T-helper 1 cell treated with Interleukin-12 subunit alpha and Interleukin-12 subunit beta and Interleukin-4 antibody, amounts not matched to agents 30 μg/mL and 1 μg/mL, for 36 hours (primary cell): ENCODE results near the gene MCRIP2.

Source experiments
- H3K27ac Mint-ChIP-seq: one replicate; pipeline ENCODE4 v1.8.0; 2021; ENCODE audit warnings: mild to moderate bottlenecking, mixed read lengths
- H3K27me3 Mint-ChIP-seq: one replicate; pipeline ENCODE4 v1.8.0; 2021; ENCODE audit warnings: low read depth, mixed read lengths
- H3K36me3 Mint-ChIP-seq: one replicate; pipeline ENCODE4 v1.8.0; 2021; ENCODE audit warnings: low read depth, mixed read lengths
- H3K4me1 Mint-ChIP-seq: one replicate; pipeline ENCODE4 v1.8.0; 2021; ENCODE audit warnings: low read depth, mixed read lengths
- H3K4me3 Mint-ChIP-seq: one replicate; pipeline ENCODE4 v1.8.0; 2021; ENCODE audit warnings: mild to moderate bottlenecking, moderate library complexity, mixed read lengths
- H3K9me3 Mint-ChIP-seq: one replicate; pipeline ENCODE4 v1.8.0; 2021; ENCODE audit warnings: mixed read lengths

MCRIP2 gene

DNA sequence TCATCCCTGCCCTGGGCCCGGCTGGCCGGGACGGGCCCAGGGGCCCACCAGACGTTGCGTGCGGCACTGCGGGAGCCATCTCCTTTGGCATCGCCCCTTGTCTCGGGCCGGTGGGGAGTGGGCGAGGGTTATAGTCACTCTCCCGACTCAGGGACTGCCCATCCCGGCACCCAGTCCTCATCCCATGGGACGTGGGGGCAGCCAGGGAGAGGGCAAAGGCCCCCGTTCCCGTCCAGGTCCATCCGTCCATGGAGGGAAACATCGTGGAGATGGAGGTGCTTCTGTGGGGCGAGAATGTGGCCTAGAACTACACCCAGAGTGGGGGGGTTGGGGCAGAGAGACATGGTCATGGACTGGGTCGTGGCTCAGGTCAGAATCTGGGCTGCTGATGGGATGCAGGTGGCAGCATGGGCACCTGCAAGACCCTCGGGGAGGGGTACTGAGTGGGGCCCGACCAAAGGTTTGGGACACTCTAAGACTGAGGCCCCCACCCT, 5.1 kb downstream of the MCRIP2 start:
- H3K4me1 Mint-ChIP-seq: peaks cover 13% of the 10 kb centered on the region
- no peaks in the 10 kb centered on the region for H3K36me3 Mint-ChIP-seq
- H3K27me3 Mint-ChIP-seq: no peaks in the 10 kb centered on the region
- no peak overlapping the region for H3K4me3 Mint-ChIP-seq
- H3K9me3 Mint-ChIP-seq: no peaks in the 10 kb centered on the region
- no peak overlapping the region for H3K27ac Mint-ChIP-seq

DNA sequence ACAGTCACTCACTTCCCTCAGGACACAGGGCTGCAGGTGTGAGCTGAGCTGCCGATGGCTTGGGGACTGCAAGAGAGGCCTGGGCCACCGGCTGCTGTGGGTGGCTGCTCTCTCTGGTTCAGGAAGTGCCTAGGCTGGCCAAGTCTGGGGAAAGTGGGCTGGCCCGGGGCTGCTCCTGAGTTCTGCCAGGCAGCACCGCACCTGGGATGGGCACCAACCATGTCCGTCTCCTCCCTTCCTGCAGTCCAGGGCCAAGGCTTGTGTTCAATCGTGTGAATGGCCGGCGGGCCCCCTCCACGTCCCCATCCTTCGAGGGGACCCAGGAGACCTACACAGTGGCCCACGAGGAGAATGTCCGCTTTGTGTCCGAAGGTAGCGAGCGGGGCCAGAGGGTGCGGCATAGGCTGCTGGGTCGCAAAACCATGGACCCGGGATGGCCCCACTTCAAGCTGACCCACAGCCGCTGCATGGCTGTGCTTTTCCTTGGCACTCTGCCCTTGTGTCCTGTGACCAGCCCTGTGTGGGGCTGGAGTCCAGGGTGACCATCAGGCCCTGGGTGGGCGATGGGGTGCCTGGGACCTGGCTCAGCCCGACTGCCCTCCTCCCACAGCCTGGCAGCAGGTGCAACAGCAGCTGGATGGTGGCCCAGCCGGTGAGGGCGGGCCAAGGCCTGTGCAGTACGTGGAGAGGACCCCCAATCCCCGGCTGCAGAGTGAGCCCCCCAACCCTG, 5.7 kb downstream of the MCRIP2 start:
- Mint-ChIP-seq H3K4me3 (no peak overlapping the region), H3K27ac (no peak overlapping the region), H3K36me3 (no peaks in the 10 kb centered on the region), H3K4me1 (peaks cover 13% of the 10 kb centered on the region), H3K27me3 (no peaks in the 10 kb centered on the region), H3K9me3 (no peaks in the 10 kb centered on the region)

DNA sequence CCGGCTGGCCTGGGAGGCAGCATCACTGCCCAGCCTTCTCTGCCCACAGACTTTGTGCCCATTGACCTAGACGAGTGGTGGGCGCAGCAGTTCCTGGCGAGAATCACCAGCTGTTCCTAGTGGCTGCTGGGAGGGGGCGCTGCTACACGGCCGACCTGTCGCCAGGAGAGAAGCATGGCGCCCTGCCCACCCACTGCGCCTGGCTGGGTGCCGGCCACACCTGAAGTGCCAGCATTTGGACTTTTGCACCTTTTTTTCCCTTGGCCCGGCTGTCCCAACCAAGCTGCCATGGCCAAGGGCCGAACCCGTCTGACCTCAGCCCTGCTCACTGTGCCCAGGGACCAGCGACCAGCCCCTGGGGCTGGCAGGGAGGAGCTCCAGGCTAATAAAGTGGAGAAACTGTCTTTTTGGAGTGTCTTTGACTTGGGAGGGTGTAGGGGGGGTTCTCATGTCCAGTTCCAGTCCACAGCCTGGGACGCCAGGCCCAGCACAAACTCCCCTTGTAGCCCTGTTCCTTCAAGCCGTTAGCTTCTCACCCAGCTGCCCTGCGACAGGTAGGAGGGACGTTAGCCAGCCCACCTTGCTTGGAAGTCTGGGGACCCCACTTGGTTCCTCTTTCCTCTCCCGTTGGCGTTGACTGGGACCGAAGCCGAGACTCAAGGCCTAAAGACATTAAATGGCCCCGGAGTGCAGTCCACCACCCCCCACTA, 6.6 kb downstream of the MCRIP2 start:
- Mint-ChIP-seq H3K4me1 (peaks cover 13% of the 10 kb centered on the region), H3K27ac (peak overlapping the region; percentile 49), H3K36me3 (no peaks in the 10 kb centered on the region), H3K27me3 (no peaks in the 10 kb centered on the region), H3K4me3 (peak overlapping the region; percentile 77), H3K9me3 (no peaks in the 10 kb centered on the region)

DNA sequence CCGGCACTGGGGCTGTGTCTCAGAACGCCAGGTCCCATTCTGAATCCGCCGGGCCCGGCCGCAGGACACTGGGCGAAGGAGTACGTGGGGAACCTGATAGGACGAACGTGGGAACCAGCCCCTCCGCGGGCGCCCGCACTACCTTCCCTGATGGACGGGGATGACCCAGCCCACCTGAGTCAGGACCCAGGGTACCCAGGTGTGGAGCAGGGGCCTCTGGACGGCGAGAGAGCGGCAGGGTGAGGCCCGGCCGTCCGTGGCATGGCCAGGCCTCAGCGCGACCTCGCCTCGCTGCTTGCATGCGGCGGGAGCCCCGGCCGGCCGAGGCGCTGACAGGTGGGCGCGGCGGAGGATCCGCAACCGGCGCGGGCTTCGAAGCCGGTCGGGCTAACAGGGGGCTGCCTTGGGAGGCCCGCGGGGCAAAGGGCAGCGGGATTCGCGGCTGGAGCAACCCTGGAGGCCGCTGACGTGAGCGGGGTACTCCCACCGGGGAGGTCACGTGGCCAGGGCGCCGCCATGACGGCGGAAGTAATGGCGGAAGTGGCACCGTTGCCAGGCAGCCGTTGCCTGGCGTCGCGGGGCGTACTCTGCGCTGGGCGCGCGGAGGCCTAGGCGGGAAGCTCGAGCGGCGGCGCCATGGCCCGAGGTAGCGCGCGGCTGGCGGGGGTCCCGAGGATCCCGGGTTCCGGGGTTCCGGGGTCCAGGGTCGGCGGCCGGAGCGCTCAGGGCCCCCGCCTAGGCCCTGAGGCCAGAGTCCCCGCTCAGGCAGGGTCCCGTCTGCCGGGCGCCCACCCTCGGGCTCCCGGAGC, 7.4 kb downstream of the MCRIP2 start, which contains the start of gene WDR90:
Gene WDR90 (plus strand): TSS at position 585 of the 809 bp plus-strand sequence. CDS start 52 bp downstream, at position 637.
- Mint-ChIP-seq H3K4me1 (peaks cover 10% of the 10 kb centered on the region), H3K9me3 (no peaks in the 10 kb centered on the region), H3K36me3 (no peaks in the 10 kb centered on the region), H3K4me3 (peak within 1 kb of the TSS; percentile 77), H3K27me3 (no peaks in the 10 kb centered on the region), H3K27ac (peak within 1 kb of the TSS; percentile 49)

DNA sequence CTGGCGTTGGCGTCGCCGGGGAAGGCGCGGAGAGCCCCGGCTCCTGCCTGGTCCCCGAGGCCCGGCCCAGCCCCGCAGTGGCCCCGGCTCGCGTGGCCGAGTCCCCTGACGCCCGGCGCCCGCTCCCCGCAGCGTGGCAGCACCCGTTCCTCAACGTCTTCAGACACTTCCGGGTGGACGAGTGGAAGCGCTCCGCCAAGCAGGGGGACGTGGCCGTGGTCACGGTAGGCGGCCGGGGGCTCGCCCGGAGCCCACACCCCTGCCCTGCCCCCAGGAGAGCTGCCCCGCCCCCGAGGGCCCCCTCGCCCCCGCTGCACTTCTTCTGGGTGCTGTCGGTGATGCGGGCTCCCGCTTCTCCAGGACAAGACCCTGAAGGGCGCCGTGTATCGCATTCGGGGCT, 8.0 kb downstream of the MCRIP2 start:
- Mint-ChIP-seq H3K9me3 (no peaks in the 10 kb centered on the region), H3K4me1 (peaks cover 6% of the 10 kb centered on the region), H3K27ac (no peak overlapping the region), H3K4me3 (peak overlapping the region; percentile 67), H3K36me3 (no peaks in the 10 kb centered on the region), H3K27me3 (no peaks in the 10 kb centered on the region)

DNA sequence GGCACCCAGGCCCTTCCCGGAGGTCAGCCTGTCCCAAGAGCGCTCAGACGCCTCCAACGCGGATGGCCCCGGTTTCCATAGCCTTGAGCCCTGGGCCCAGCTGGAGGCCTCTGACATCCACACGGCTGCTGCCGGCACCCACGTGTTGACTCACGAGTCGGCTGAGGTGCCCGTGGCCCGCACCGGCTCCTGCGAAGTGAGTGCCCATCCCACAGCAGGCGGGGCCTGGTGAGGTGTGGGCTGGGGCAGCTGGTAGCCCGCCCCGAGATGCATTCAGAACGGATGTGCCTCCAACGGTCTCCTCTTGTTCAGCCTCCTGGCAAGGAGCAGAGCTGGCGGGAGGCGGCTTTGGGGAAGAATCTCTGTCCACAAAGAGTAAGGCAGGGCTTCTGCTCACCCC, 10.2 kb downstream of the MCRIP2 start:
- H3K4me1 Mint-ChIP-seq: peaks cover 5% of the 10 kb centered on the region
- no peaks in the 10 kb centered on the region for H3K27me3 Mint-ChIP-seq
- H3K4me3 Mint-ChIP-seq: no peak overlapping the region
- no peaks in the 10 kb centered on the region for H3K9me3 Mint-ChIP-seq
- no peak overlapping the region for H3K27ac Mint-ChIP-seq
- H3K36me3 Mint-ChIP-seq: no peaks in the 10 kb centered on the region

DNA sequence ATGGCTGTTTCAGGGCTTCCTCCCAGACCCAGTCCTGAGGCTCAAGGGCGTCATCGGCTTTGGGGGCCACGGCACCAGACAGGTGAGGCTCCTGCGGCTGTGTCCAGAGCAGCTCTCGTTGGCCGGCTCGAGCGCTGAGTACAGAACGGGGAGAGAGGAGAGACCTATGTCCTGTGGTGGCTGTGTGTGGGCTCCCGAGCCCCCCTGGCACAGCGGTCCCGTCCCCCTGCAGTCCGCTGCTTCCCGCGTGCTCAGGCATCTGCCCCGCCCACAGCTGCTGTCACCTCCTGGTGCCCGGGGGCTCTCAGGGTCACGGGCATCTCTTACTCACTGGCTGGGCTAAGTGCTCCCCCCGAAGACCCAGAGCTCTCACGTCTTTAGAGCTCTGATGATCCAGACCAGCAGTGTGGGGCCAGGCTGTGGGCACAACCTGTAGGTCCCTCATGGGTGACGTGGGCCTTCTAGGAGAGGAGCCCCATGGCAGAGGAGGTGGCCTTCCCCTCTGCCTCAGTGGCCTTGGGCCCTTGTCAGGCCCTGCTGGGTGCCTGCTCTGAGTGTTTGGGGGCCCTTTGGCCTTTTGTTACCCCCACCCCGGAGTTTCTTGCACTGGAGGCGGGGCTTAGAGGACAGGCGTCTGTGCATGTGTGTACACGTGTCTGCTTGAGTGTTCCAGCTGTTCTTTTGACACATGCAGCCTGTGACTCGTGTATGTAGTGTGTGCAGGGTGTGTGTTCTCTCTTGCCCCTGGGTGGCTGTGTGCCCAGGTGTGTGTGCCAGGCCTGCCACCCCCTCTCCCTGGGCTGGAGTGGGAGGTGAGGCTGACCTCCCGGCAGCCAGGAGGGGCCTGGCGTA, 11.1 kb downstream of the MCRIP2 start:
- Mint-ChIP-seq H3K27me3 (no peaks in the 10 kb centered on the region), H3K27ac (no peak overlapping the region), H3K4me3 (no peak overlapping the region), H3K4me1 (peaks cover 5% of the 10 kb centered on the region), H3K36me3 (no peaks in the 10 kb centered on the region), H3K9me3 (no peaks in the 10 kb centered on the region)

DNA sequence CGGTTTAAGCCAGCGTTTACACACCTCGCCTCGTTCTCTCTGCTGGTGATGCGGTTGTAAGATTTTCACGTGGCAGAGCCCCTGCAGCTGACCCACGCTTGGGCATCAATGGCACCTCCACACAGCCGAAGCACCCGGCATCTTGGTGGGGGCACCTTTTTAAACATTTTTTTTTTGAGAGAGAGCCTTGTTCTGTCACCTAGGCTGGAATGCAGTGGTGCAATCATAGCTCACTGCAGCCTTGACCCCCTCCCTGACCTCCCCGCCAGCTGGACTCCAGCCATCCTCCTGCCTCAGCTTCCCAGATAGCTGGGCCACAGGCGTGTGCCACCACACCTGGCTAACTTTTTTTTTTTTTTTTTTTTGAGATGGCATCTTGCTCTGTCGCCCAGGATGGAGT, 12.4 kb downstream of the MCRIP2 start:
- H3K27me3 Mint-ChIP-seq: no peaks in the 10 kb centered on the region
- no peak overlapping the region for H3K27ac Mint-ChIP-seq
- no peak overlapping the region for H3K4me3 Mint-ChIP-seq
- H3K4me1 Mint-ChIP-seq: peaks cover 2% of the 10 kb centered on the region
- no peaks in the 10 kb centered on the region for H3K36me3 Mint-ChIP-seq
- H3K9me3 Mint-ChIP-seq: no peaks in the 10 kb centered on the region

DNA sequence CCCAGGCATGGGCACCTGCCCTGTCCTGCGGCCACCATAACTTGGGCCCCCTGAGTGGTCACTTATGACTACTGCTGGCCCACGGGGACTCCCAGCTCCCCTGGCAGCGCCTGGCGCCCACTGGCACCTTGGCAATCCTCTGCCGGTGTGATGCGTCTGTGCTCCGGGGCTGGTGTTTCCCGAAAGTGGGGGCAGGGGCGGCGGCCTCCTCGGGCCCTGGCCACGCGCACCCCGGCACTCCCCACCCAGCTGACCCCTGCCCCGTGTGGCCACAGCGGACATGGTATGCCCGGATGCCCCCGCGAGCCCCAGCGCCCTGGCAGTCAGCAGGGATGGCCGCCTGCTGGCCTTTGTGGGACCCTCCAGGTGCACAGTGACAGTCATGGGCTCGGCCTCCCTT, 15.9 kb downstream of the MCRIP2 start:
- no peaks in the 10 kb centered on the region for H3K27me3 Mint-ChIP-seq
- no peaks in the 10 kb centered on the region for H3K36me3 Mint-ChIP-seq
- H3K4me3 Mint-ChIP-seq: no peak overlapping the region
- no peak overlapping the region for H3K27ac Mint-ChIP-seq
- H3K9me3 Mint-ChIP-seq: no peaks in the 10 kb centered on the region
- H3K4me1 Mint-ChIP-seq: peaks cover 3% of the 10 kb centered on the region

DNA sequence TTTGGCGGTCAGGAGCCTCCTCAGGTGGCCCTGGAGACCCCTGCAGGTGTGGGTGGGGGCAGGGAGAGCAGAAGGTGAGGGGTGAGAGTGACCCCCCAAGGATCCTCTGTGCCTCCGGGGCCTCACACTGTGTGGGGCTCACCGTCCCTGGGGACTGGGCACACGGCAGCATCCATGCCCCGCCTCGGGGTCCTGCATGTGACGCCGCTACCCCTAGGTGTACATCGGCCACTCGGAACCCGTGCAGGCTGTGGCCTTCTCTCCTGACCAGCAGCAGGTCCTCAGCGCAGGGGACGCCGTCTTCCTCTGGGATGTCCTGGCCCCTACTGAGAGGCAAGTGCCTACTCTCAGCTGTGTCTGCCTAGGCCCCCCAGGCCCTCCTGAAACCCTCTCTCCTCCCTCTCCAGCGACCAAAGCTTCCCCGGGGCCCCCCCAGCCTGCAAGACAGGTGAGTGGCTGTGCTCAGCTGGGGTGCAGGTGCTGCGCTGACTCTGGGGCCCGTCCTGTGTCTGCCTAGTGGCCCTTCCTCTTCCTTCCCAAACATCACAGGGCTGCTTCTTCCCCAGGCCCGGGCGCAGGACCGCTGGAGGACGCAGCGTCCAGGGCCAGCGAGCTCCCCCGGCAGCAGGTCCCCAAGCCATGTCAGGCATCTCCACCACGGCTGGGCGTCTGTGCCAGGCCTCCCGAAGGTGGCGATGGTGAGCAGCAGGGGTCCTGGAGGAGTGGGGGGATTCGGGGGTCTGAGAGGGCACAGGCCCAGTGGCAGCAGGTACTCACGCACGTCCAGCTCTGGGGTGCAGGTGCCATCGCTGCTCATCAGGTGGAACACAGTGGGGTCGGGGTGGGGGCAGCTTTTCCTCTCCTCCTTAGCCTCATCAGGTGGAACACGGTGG, 17.3 kb downstream of the MCRIP2 start:
- H3K4me1 Mint-ChIP-seq: peaks cover 3% of the 10 kb centered on the region
- H3K27ac Mint-ChIP-seq: no peak overlapping the region
- no peaks in the 10 kb centered on the region for H3K36me3 Mint-ChIP-seq
- no peaks in the 10 kb centered on the region for H3K9me3 Mint-ChIP-seq
- no peak overlapping the region for H3K4me3 Mint-ChIP-seq
- H3K27me3 Mint-ChIP-seq: no peaks in the 10 kb centered on the region

DNA sequence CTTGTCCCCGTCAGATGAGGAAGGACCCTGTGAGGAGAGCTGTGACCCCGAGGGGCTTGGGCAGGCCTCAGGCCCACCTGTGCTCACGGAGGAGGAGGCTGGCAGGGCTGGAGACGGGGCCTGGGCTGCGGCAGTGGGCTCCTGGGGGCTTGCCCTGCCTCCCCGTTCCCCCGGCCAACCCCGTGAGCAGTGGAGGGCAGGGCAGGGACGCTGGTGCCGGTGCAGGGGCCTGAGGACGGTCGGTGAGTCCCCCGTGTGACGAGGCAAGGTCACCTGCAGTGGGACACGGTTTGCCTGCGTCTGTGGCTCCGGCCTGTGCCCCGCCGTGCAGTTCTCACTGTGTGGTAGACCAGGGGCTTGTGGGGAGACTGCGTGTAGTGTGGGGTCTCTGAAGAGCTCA, 18.0 kb downstream of the MCRIP2 start:
- H3K4me1 Mint-ChIP-seq: peaks cover 3% of the 10 kb centered on the region
- no peaks in the 10 kb centered on the region for H3K9me3 Mint-ChIP-seq

DNA sequence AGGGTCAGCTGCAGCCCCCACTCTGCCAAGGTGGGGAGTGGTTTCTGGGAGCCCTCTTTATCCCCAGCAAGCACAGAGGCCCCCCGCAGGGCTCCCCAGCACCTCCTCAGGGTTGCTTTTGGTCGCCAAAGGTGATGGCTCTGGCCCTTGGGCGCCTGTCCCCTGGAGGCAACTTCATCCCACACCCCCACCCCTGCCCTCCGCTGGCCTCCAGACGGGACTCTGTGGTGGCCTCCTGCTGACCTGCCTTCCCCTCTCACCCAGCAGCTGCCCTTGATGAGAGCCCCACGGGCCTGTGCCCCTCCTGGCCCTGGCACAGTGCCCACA, 18.5 kb downstream of the MCRIP2 start:
- H3K4me3 Mint-ChIP-seq: no peak overlapping the region
- H3K27me3 Mint-ChIP-seq: no peaks in the 10 kb centered on the region
- H3K36me3 Mint-ChIP-seq: no peaks in the 10 kb centered on the region
- peaks cover 3% of the 10 kb centered on the region for H3K4me1 Mint-ChIP-seq
- no peaks in the 10 kb centered on the region for H3K9me3 Mint-ChIP-seq
- no peak overlapping the region for H3K27ac Mint-ChIP-seq

More for the DNA sequence above, 18.0 kb downstream of the MCRIP2 start:
- H3K27me3 Mint-ChIP-seq: no peaks in the 10 kb centered on the region
- no peak overlapping the region for H3K4me3 Mint-ChIP-seq
- no peaks in the 10 kb centered on the region for H3K36me3 Mint-ChIP-seq
- H3K27ac Mint-ChIP-seq: no peak overlapping the region

DNA sequence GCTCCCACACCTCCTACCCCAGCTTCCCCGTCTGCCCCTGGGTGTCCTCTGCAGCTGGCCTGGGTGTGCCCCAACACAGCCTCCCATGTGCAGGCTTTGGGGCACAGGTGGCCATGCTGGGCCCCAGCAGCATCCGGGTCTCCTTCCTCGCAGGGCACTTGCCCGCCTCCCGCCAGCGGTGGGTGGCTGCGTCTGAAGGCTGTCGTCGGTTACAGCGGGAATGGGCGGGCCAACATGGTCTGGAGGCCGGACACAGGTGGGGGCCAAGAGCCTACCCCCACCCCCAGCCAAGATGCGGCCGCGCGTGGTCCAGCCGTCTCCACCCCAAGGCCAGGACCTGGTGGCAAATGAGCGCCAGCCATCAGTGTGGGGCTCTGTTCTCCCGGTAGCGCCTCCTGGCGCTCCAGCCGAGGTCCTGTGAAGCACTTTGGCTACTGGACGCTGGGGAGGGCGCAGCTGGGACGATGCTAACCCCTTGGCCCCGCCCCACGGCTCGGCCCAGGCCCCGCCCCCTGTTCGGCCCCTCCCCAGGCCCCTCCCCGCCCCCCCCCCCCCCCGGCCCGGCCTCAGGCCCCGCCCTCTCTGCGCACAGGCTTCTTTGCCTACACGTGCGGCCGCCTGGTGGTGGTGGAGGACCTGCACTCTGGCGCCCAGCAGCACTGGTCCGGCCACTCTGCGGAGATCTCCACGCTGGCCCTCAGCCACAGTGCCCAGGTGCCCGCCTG, 19.0 kb downstream of the MCRIP2 start:
- no peaks in the 10 kb centered on the region for H3K9me3 Mint-ChIP-seq
- no peaks in the 10 kb centered on the region for H3K36me3 Mint-ChIP-seq
- no peak overlapping the region for H3K4me3 Mint-ChIP-seq
- H3K27me3 Mint-ChIP-seq: no peaks in the 10 kb centered on the region
- no peak overlapping the region for H3K27ac Mint-ChIP-seq
- peaks cover 3% of the 10 kb centered on the region for H3K4me1 Mint-ChIP-seq
